RCC 7860 (cell line): ENCODE results near the gene NUP43.
A peak's percentile ranks its signal among the peaks of the same experiment; 100 is the strongest.
"Not testable (repeated sequence)": the region's sequence is repeated elsewhere in the genome, so short reads cannot be mapped to it uniquely, and the experiment has no call there.

ENCODE experiments used
- DNase-seq: peaks from one replicate; pipeline ENCODE4 v3.0.0-alpha.2; 2015; ENCODE audit warnings: low spot score
- FAIRE-seq: peaks from 2 replicates; lab custom pipeline; 2012; peaks lifted over from hg19 to GRCh38; lab: Jason Lieb, UNC

The NUP43 gene

GRCh38 chr6:149746147-149746946 lies at the start of gene NUP43:
Gene NUP43, minus strand, starts transcription at chr6:149746529. Its CDS starts 34 bp downstream, at chr6:149746495.
- FAIRE-seq: no peak
- DNase-seq: peak; percentile 85

GRCh38 chr6:149783551-149783950 lies 37.2 kb upstream of the NUP43 start:
- DNase-seq (no peak), FAIRE-seq (no peak)

- no peak for DNase-seq
- no peak for FAIRE-seq
Measured at GRCh38 chr6:149782337-149782736, 36.0 kb upstream of the NUP43 start.

- DNase-seq (no peak), FAIRE-seq (no peak)
Measured at GRCh38 chr6:149781715-149782114, 35.4 kb upstream of the NUP43 start.

- FAIRE-seq: no peak
- DNase-seq: no peak
Measured at GRCh38 chr6:149779644-149779963, 33.3 kb upstream of the NUP43 start.

GRCh38 chr6:149777624-149778023 lies 31.3 kb upstream of the NUP43 start:
- no peak for FAIRE-seq
- DNase-seq: no peak

- no peak for FAIRE-seq
- no peak for DNase-seq
Measured at GRCh38 chr6:149771925-149772324, 25.6 kb upstream of the NUP43 start.

GRCh38 chr6:149771185-149771584 lies 24.9 kb upstream of the NUP43 start:
- DNase-seq: no peak
- no peak for FAIRE-seq

GRCh38 chr6:149769676-149770075 lies 23.3 kb upstream of the NUP43 start:
- FAIRE-seq (no peak), DNase-seq (no peak)

GRCh38 chr6:149766156-149766769 lies 19.9 kb upstream of the NUP43 start:
- DNase-seq (peak; percentile 25), FAIRE-seq (peak; percentile 46)

- no peak for FAIRE-seq
- DNase-seq: no peak
Measured at GRCh38 chr6:149763866-149764265, 17.5 kb upstream of the NUP43 start.

GRCh38 chr6:149761438-149761837 lies 15.1 kb upstream of the NUP43 start:
- no peak for DNase-seq
- no peak for FAIRE-seq

- DNase-seq: no peak
- FAIRE-seq: no peak
Measured at GRCh38 chr6:149756261-149756636, 9.9 kb upstream of the NUP43 start.

- FAIRE-seq (no peak), DNase-seq (no peak)
Measured at GRCh38 chr6:149755300-149756260, 9.3 kb upstream of the NUP43 start.

GRCh38 chr6:149754548-149754947 lies 8.2 kb upstream of the NUP43 start:
- no peak for FAIRE-seq
- DNase-seq: no peak

- not testable (repeated sequence) for FAIRE-seq, DNase-seq
Measured at GRCh38 chr6:149753374-149753637, 7.0 kb upstream of the NUP43 start.

- DNase-seq: no peak
- FAIRE-seq: no peak
Measured at GRCh38 chr6:149752600-149753373, 6.5 kb upstream of the NUP43 start.

GRCh38 chr6:149751920-149752319 lies 5.6 kb upstream of the NUP43 start:
- not testable (repeated sequence) for DNase-seq, FAIRE-seq

GRCh38 chr6:149751239-149751638 lies 4.9 kb upstream of the NUP43 start:
- DNase-seq: no peak
- no peak for FAIRE-seq

- DNase-seq: peak; percentile 56
Measured at GRCh38 chr6:149750136-149750609, 3.8 kb upstream of the NUP43 start.

More at GRCh38 chr6:149750136-149750609, 3.8 kb upstream of the NUP43 start:
- no peak for FAIRE-seq
